Mucosa of stomach (tissue), 1 donor: ENCODE results near the gene CERS6.

Experiments
- H3K27me3 ChIP-seq: one replicate; pipeline ENCODE4 v1.7.0; 2013; ENCODE audit warnings: mild to moderate bottlenecking, low read length; ENCODE audit not compliant: control insufficient read depth, insufficient read depth
- H3K36me3 ChIP-seq: one replicate; pipeline ENCODE4 v1.7.0; 2013; ENCODE audit warnings: low read length; ENCODE audit not compliant: control insufficient read depth, insufficient read depth
- H3K4me1 ChIP-seq: one replicate; pipeline ENCODE4 v1.7.0; 2013; ENCODE audit warnings: mild to moderate bottlenecking, low read length; ENCODE audit not compliant: control insufficient read depth, insufficient read depth
- H3K4me3 ChIP-seq: one replicate; pipeline ENCODE4 v1.7.0; 2013; ENCODE audit warnings: low read length
- H3K9ac ChIP-seq: one replicate; pipeline ENCODE4 v1.7.0; 2013; ENCODE audit warnings: mild to moderate bottlenecking, low read length, moderate library complexity
- H3K9me3 ChIP-seq: one replicate; pipeline ENCODE4 v1.7.0; 2013; ENCODE audit warnings: mild to moderate bottlenecking, low read length, moderate library complexity; ENCODE audit not compliant: control insufficient read depth
- donor health status: Pancreatic carcinoma.

CERS6 gene

DNA sequence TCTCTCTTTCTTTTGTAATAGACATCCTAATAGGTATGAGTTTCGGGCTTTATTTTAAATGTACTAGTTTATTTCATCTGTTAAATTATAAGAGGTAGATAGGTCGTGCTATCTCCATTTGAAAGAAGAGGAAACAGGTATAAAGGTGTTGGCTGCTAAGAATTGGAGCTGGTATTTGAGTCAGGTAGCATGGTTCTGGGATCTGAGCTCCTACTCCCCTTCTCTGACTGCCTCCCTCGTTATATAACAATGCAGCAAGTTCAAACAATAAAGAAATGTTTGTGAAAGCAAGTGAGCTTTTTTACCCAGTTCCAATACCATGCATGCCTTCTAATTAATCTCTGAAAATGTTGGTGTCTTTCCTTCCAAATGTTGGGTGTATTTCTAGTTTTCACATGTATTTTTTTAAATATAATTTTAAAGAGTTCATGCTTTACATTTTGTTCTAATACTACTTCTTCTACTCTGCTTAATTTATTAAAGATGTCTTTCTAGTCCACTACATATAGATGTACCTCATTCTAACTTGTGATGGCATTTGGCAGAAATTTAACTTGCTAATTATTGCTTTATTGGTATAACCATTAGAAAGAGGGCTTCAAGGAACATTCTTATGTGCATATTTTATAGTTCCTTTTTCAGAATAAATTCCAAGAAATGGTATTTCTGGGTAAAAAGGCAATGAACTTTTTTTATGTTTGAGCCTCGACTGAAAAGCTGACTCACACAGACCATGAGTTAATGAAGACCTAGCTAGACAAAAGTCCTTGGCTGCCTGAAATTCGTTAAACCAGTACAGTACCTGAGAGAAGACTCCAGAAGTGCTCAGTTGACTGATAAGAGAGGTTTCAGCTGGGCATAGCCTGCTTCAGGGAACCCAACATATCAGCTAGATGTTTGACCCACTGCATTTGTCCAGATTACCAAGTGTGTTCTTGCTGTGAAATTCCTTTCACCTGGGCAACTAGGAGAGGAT lies 133.5 kb downstream of the CERS6 start:
- H3K36me3 ChIP-seq, result no peaks in the 10 kb centered on the region
- H3K9me3 ChIP-seq, result no peaks in the 10 kb centered on the region
- H3K27me3 ChIP-seq, result no peaks in the 10 kb centered on the region
- H3K4me1 ChIP-seq, result peaks cover 12% of the 10 kb centered on the region
- no peak overlapping the region for H3K4me3 ChIP-seq
- H3K9ac ChIP-seq, result no peak overlapping the region

- Histone ChIP-seq H3K9ac (no peak overlapping the region), H3K36me3 (no peaks in the 10 kb centered on the region), H3K27me3 (no peaks in the 10 kb centered on the region), H3K4me3 (no peak overlapping the region), H3K4me1 (peaks cover 17% of the 10 kb centered on the region), H3K9me3 (no peaks in the 10 kb centered on the region)
These were observed 136.2 kb downstream of the CERS6 start for GRCh38 chr2:168592181-168592831.

- H3K9me3 ChIP-seq, result no peaks in the 10 kb centered on the region
- no peaks in the 10 kb centered on the region for H3K36me3 ChIP-seq
- H3K4me1 ChIP-seq, result peaks cover 18% of the 10 kb centered on the region
- no peak overlapping the region for H3K4me3 ChIP-seq
- H3K27me3 ChIP-seq, result no peaks in the 10 kb centered on the region
- no peak overlapping the region for H3K9ac ChIP-seq
These were observed 137.6 kb downstream of the CERS6 start for GRCh38 chr2:168593713-168594112.

DNA sequence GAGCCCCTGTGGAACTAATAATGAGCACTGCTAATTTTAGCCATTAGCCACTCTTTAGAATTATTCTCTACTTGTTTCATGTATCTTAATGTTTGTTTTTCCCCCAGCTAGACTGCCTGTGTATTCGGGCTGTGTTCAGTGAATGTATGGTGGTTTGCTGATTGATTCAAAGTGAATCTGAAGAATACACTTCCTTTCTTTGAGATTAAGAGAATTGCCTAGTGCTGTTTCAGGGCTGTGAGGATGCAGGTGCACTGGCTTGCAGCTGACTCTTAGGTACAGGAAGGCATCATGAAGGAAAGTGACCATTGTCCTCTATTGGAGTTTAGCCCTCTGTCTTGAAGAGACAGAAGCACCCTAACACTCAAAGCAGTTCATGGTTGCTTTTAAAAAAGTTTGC lies 138.7 kb downstream of the CERS6 start:
- Histone ChIP-seq H3K27me3 (no peaks in the 10 kb centered on the region), H3K36me3 (no peaks in the 10 kb centered on the region), H3K9ac (no peak overlapping the region), H3K9me3 (no peaks in the 10 kb centered on the region), H3K4me3 (no peak overlapping the region), H3K4me1 (peaks cover 18% of the 10 kb centered on the region)

GRCh38 chr2:168596881-168597655 lies 141.0 kb downstream of the CERS6 start:
- Histone ChIP-seq H3K36me3 (no peaks in the 10 kb centered on the region), H3K9ac (no peak overlapping the region), H3K9me3 (no peaks in the 10 kb centered on the region), H3K27me3 (no peaks in the 10 kb centered on the region), H3K4me1 (peaks cover 10% of the 10 kb centered on the region), H3K4me3 (no peak overlapping the region)

GRCh38 chr2:168599738-168600137 lies 143.7 kb downstream of the CERS6 start:
- no peaks in the 10 kb centered on the region for H3K27me3 ChIP-seq
- no peak overlapping the region for H3K9ac ChIP-seq
- H3K4me1 ChIP-seq, result peaks cover 10% of the 10 kb centered on the region
- H3K36me3 ChIP-seq, result no peaks in the 10 kb centered on the region
- no peak overlapping the region for H3K4me3 ChIP-seq
- H3K9me3 ChIP-seq, result no peaks in the 10 kb centered on the region

- H3K4me1 ChIP-seq, result peaks cover 10% of the 10 kb centered on the region
- no peaks in the 10 kb centered on the region for H3K36me3 ChIP-seq
- no peaks in the 10 kb centered on the region for H3K9me3 ChIP-seq
- no peaks in the 10 kb centered on the region for H3K27me3 ChIP-seq
- no peak overlapping the region for H3K9ac ChIP-seq
- no peak overlapping the region for H3K4me3 ChIP-seq
These were observed 144.9 kb downstream of the CERS6 start for GRCh38 chr2:168600949-168601348.

- Histone ChIP-seq H3K4me3 (no peak overlapping the region), H3K4me1 (peaks cover 7% of the 10 kb centered on the region), H3K36me3 (no peaks in the 10 kb centered on the region), H3K9me3 (no peaks in the 10 kb centered on the region), H3K27me3 (no peaks in the 10 kb centered on the region), H3K9ac (no peak overlapping the region)
These were observed 145.7 kb downstream of the CERS6 start for GRCh38 chr2:168601741-168602140.

- Histone ChIP-seq H3K27me3 (no peaks in the 10 kb centered on the region), H3K36me3 (no peaks in the 10 kb centered on the region), H3K9me3 (no peaks in the 10 kb centered on the region), H3K9ac (no peak overlapping the region), H3K4me3 (no peak overlapping the region), H3K4me1 (peaks cover under 1% of the 10 kb centered on the region)
These were observed 146.3 kb downstream of the CERS6 start for GRCh38 chr2:168602379-168602778.

- Histone ChIP-seq H3K9ac (no peak overlapping the region), H3K36me3 (no peaks in the 10 kb centered on the region), H3K4me1 (no peaks in the 10 kb centered on the region), H3K9me3 (no peaks in the 10 kb centered on the region), H3K4me3 (no peak overlapping the region), H3K27me3 (no peaks in the 10 kb centered on the region)
These were observed 146.9 kb downstream of the CERS6 start for GRCh38 chr2:168602846-168603401.

DNA sequence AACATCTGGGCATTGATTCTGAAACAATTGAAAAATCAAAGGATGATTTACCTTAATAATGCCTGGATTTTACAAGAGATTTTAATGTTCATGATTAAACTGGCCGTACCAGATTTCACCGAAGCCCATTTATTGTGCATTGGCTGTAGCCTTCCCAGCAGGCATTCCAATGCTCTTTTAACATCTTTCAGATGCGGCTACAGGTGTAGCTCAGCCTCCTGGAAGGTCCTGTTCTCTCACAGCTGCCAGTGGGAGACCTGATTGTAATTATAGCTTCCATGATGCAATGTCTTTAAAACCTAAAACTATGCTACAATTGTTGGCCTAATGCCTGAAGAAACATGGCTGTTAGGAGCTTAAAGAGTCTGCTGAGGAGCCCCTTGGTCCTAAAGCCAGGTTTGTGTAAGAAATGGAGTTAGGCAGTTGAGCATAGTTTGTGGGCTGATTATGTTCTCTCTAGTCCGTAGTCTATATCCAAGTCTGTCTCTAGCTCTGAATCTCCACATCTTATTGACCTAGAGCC lies 147.4 kb downstream of the CERS6 start:
- no peak overlapping the region for H3K4me3 ChIP-seq
- no peaks in the 10 kb centered on the region for H3K36me3 ChIP-seq
- no peaks in the 10 kb centered on the region for H3K4me1 ChIP-seq
- no peak overlapping the region for H3K9ac ChIP-seq
- no peaks in the 10 kb centered on the region for H3K9me3 ChIP-seq
- no peaks in the 10 kb centered on the region for H3K27me3 ChIP-seq
